ENCODE measurements around the gene RHOBTB3. TPM values are rescaled to one million over a fixed set of nuclear protein-coding genes. Genes with fewer than 3 reads are reported as not detected.

Gene RHOBTB3
- total RNA-seq, 2 donors from 2014 or later = 432 to 444 TPM

GRCh38 chr5:95794070-95794516 is 63.0 kb downstream of the RHOBTB3 start:
- Histone ChIP-seq H3K9me3 (ENCODE audit: control insufficient read depth, low read length) (no peaks in the 10 kb centered on the region), H3K27me3 (ENCODE audit: control insufficient read depth, insufficient read depth, low read length, poor library complexity, severe bottlenecking) (no peaks in the 10 kb centered on the region), H3K4me1 (ENCODE audit: control insufficient read depth, insufficient read depth, low read length) (peaks cover 2% of the 10 kb centered on the region), H3K36me3 (ENCODE audit: control insufficient read depth, insufficient read depth, low read length) (peaks cover 78% of the 10 kb centered on the region), H3K27ac (ENCODE audit: low read depth, low read length) (no peak overlapping the region), H3K4me3 (ENCODE audit: low read length) (peak overlapping the region; percentile 47), H3K9ac (ENCODE audit: extremely low read depth, low read length, poor library complexity, severe bottlenecking) (no peak overlapping the region)
- Mint-ChIP-seq H3K9me3 (no peaks in the 10 kb centered on the region), H3K4me3 (no peak overlapping the region), H3K4me1 (peaks cover 12% of the 10 kb centered on the region), H3K36me3 (ENCODE audit: low read depth) (peaks cover 56% of the 10 kb centered on the region), H3K27ac (peak overlapping the region; percentile 70), H3K27me3 (ENCODE audit: insufficient read depth) (no peaks in the 10 kb centered on the region)
- no peak for DNase-seq
- TF ChIP-seq CTCF (conservative IDR thresholded peaks at IDR 0.05) = no peak
- 84 to 89% methylated on average over 2 to 3 of the region's 3 CpGs for WGBS, 2 experiments (ENCODE audit: insufficient coverage in 1 of 2, insufficient read length in 1 of 2)

- Mint-ChIP-seq H3K4me3 (no peak overlapping the region), H3K9me3 (no peaks in the 10 kb centered on the region), H3K4me1 (peaks cover 8% of the 10 kb centered on the region), H3K36me3 (ENCODE audit: low read depth) (peaks cover 31% of the 10 kb centered on the region), H3K27me3 (ENCODE audit: insufficient read depth) (no peaks in the 10 kb centered on the region), H3K27ac (no peak overlapping the region)
- TF ChIP-seq CTCF (conservative IDR thresholded peaks at IDR 0.05) = no peak
- WGBS, 2 experiments (ENCODE audit: insufficient coverage in 1 of 2, insufficient read length in 1 of 2) = 94% methylated on average over 3 of the region's 3 CpGs
- H3K36me3 ChIP-seq (ENCODE audit: control insufficient read depth, insufficient read depth, low read length) = peaks cover 46% of the 10 kb centered on the region
- H3K27me3 ChIP-seq (ENCODE audit: control insufficient read depth, insufficient read depth, low read length, poor library complexity, severe bottlenecking) = no peaks in the 10 kb centered on the region
- no peaks in the 10 kb centered on the region for H3K4me1 ChIP-seq (ENCODE audit: control insufficient read depth, insufficient read depth, low read length)
- no peak overlapping the region for H3K27ac ChIP-seq (ENCODE audit: low read depth, low read length)
- H3K9ac ChIP-seq (ENCODE audit: extremely low read depth, low read length, poor library complexity, severe bottlenecking) = no peak overlapping the region
- H3K4me3 ChIP-seq (ENCODE audit: low read length) = no peak overlapping the region
- no peaks in the 10 kb centered on the region for H3K9me3 ChIP-seq (ENCODE audit: control insufficient read depth, low read length)
- DNase-seq = no peak
Measured at GRCh38 chr5:95797301-95797700, 66.2 kb downstream of the RHOBTB3 start.

GRCh38 chr5:95798048-95798447 is 66.9 kb downstream of the RHOBTB3 start:
- no peak for DNase-seq
- TF ChIP-seq CTCF (conservative IDR thresholded peaks at IDR 0.05) = no peak
- peaks cover 24% of the 10 kb centered on the region for H3K36me3 Mint-ChIP-seq (ENCODE audit: low read depth)
- Histone ChIP-seq H3K36me3 (ENCODE audit: control insufficient read depth, insufficient read depth, low read length) (peaks cover 38% of the 10 kb centered on the region), H3K27ac (ENCODE audit: low read depth, low read length) (no peak overlapping the region), H3K9ac (ENCODE audit: extremely low read depth, low read length, poor library complexity, severe bottlenecking) (no peak overlapping the region), H3K4me3 (ENCODE audit: low read length) (no peak overlapping the region), H3K27me3 (ENCODE audit: control insufficient read depth, insufficient read depth, low read length, poor library complexity, severe bottlenecking) (no peaks in the 10 kb centered on the region), H3K9me3 (ENCODE audit: control insufficient read depth, low read length) (no peaks in the 10 kb centered on the region), H3K4me1 (ENCODE audit: control insufficient read depth, insufficient read depth, low read length) (peaks cover under 1% of the 10 kb centered on the region)
- no peak overlapping the region for H3K27ac Mint-ChIP-seq
- H3K27me3 Mint-ChIP-seq (ENCODE audit: insufficient read depth) = no peaks in the 10 kb centered on the region
- H3K4me3 Mint-ChIP-seq = no peak overlapping the region
- no peaks in the 10 kb centered on the region for H3K9me3 Mint-ChIP-seq
- WGBS, 2 experiments (ENCODE audit: insufficient coverage in 1 of 2, insufficient read length in 1 of 2) = 100% methylated on average over 1 to 2 of the region's 2 CpGs
- peaks cover 8% of the 10 kb centered on the region for H3K4me1 Mint-ChIP-seq

All from endodermal cell (in vitro differentiated cells).